Glomerular endothelial cell (primary cell): Measurements from ENCODE around the gene S1PR1. TPM values are rescaled to one million over a fixed set of nuclear protein-coding genes. Genes with fewer than 3 reads are reported as not detected.

ENCODE experiments used
- DNase-seq: peaks from one replicate; pipeline ENCODE4 v3.0.0-alpha.2; 2011; ENCODE audit warnings: low read depth, low spot score; ENCODE audit errors: extremely low read depth
- total RNA-seq: library from RNA; depleted of rRNA; stranded (reverse); fragments of >200 nt; gene quantifications from 2 replicates; pipeline ENCODE4 v1.2.3, GENCODE V29; 2015

S1PR1 gene
- total RNA-seq, 1 donor from 2014 or later: 260 TPM

GRCh38 chr1:101278845-101279244 lies 42.0 kb downstream of the S1PR1 start:
- no peak for DNase-seq

GRCh38 chr1:101280049-101280592 lies 43.3 kb downstream of the S1PR1 start:
- no peak for DNase-seq

GRCh38 chr1:101280942-101281654 lies 44.3 kb downstream of the S1PR1 start:
- DNase-seq: no peak

- no peak for DNase-seq
Measured at GRCh38 chr1:101281751-101282150, 44.9 kb downstream of the S1PR1 start.

GRCh38 chr1:101282314-101283038 lies 45.7 kb downstream of the S1PR1 start:
- no peak for DNase-seq

GRCh38 chr1:101283443-101283842 lies 46.6 kb downstream of the S1PR1 start:
- DNase-seq: no peak

- DNase-seq: no peak
Measured at GRCh38 chr1:101284021-101284420, 47.2 kb downstream of the S1PR1 start.

GRCh38 chr1:101284622-101285218 lies 47.9 kb downstream of the S1PR1 start:
- DNase-seq: no peak

GRCh38 chr1:101285922-101286570 lies 49.2 kb downstream of the S1PR1 start:
- DNase-seq: no peak

- peak; percentile 93 for DNase-seq
Measured at GRCh38 chr1:101288491-101288944, 51.7 kb downstream of the S1PR1 start.

GRCh38 chr1:101290119-101290921 lies 53.5 kb downstream of the S1PR1 start:
- DNase-seq: no peak

Other genes with a start within 250 kb of the S1PR1 start
- gene DPH5, start 211.2 kb upstream of the S1PR1 start, total RNA-seq: 13.7 and 17.4 TPM in 2 replicates